Measurements from ENCODE around the gene SFRP5. TPM values are rescaled to one million over a fixed set of nuclear protein-coding genes. Genes with fewer than 3 reads are reported as not detected.

SFRP5 gene
- total RNA-seq, 1 donor from 2014 or later: 6.4 TPM

Other genes starting within 250 kb of the SFRP5 start
- gene ANKRD2, start 199.2 kb downstream of the SFRP5 start, total RNA-seq: not detected
- 66.2 TPM for gene HOGA1, start 187.6 kb downstream of the SFRP5 start, total RNA-seq
- 3.7 TPM for gene C10orf62, start 182.3 kb downstream of the SFRP5 start, total RNA-seq
- 0.81 TPM for gene MORN4, start 138.5 kb downstream of the SFRP5 start, total RNA-seq
- 5.6 TPM for gene PI4K2A, start 131.3 kb downstream of the SFRP5 start, total RNA-seq
- 26.4 TPM for gene AVPI1, start 84.8 kb downstream of the SFRP5 start, total RNA-seq
- 2.0 TPM for gene MARVELD1, start 58.3 kb downstream of the SFRP5 start, total RNA-seq
- 10.7 TPM for gene ZFYVE27, start 34.9 kb downstream of the SFRP5 start, total RNA-seq
- 0.53 TPM for gene GOLGA7B, start 77.8 kb upstream of the SFRP5 start, total RNA-seq

Data from left lobe of liver (tissue), 1 donor.